Neutrophil (primary cell): ENCODE data around the gene TSPAN32.
A peak's percentile ranks its signal among the peaks of the same experiment; 100 is the strongest.

Experiments
- H3K27ac ChIP-seq: fragments of 200-600 bp; sonication (generic); 2 replicates; pipeline ENCODE4 v1.5.1; 2016; ENCODE audit warnings: mild to moderate bottlenecking, moderate library complexity
- H3K27me3 ChIP-seq: fragments of 200-600 bp; sonication (generic); 2 replicates; pipeline ENCODE4 v1.6.0; 2016; ENCODE audit warnings: mild to moderate bottlenecking
- H3K36me3 ChIP-seq: fragments of 200-600 bp; sonication (generic); 2 replicates; pipeline ENCODE4 v1.5.1; 2017
- H3K4me1 ChIP-seq, 2 experiments: fragments of 200-600 bp in 1 of 2; sonication (generic) in 1 of 2; 1 replicate in 1 of 2; 2 replicates in 1 of 2; pipeline versions ENCODE4 v1.5.1 to v1.6.1; 2013 to 2016; ENCODE audit warnings: low read depth in 1 of 2, low read length in 1 of 2, mild to moderate bottlenecking in 1 of 2, moderate library complexity in 1 of 2; ENCODE audit not compliant: control insufficient read depth in 1 of 2, insufficient read depth in 1 of 2
- H3K4me3 ChIP-seq, 2 experiments: fragments of 200-600 bp in 1 of 2; sonication (generic) in 1 of 2; 1 replicate in 1 of 2; 2 replicates in 1 of 2; pipeline ENCODE4 v1.5.1; 2013 to 2016; ENCODE audit warnings: low read depth in 1 of 2, low read length in 1 of 2, mild to moderate bottlenecking in 1 of 2, moderate library complexity in 1 of 2
- H3K9me3 ChIP-seq: fragments of 200-600 bp; sonication (generic); 2 replicates; pipeline ENCODE4 v1.5.1; 2016
- CTCF ChIP-seq: fragments of 200-600 bp; sonication (generic); IDR thresholded peaks from 2 replicates; pipeline ENCODE4 v1.5.1; 2016; ENCODE audit warnings: antibody characterized with exemption

The TSPAN32 gene

DNA sequence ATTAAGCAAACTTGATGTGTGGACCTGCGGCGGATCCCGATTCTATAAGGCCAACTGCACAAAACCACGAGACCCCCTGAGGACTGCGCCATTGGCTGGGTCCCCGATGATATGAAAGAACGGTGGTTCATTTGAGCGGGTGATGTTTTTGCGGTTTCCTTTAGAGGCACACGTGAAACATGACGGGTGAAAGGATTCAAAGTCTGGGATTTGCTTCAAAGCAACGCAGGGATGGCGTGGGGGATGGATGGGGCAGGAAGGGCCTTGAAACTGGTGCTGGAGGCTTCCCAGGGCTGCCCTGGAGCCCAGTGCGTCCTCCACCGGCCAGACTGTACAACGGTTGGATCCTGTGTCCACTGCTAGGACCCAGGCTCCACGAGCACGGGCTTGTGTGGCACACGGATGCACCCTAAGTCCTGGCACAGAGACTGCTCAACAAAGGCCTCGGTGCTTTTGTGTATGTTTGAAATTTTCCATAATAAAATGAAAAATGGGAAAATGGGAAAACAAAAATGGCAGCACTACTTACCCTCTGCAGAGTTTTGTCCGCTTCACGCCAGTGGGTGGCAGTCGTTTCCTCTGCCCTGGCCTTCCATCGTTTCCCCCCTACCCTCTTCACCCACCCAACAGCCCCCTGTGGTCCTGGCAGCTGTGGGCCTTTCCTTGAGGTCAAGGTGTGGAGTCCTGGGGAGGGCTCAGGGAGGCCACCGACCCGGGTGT lies 35.1 kb upstream of the TSPAN32 start:
- Histone ChIP-seq H3K4me3 (no peak overlapping the region), H3K36me3 (no peaks in the 10 kb centered on the region), H3K9me3 (no peaks in the 10 kb centered on the region), H3K4me1 (peaks cover 26 to 43% of the 10 kb centered on the region in 2 experiments), H3K27ac (no peak overlapping the region), H3K27me3 (peaks cover 30% of the 10 kb centered on the region)
- no peak for TF ChIP-seq CTCF

DNA sequence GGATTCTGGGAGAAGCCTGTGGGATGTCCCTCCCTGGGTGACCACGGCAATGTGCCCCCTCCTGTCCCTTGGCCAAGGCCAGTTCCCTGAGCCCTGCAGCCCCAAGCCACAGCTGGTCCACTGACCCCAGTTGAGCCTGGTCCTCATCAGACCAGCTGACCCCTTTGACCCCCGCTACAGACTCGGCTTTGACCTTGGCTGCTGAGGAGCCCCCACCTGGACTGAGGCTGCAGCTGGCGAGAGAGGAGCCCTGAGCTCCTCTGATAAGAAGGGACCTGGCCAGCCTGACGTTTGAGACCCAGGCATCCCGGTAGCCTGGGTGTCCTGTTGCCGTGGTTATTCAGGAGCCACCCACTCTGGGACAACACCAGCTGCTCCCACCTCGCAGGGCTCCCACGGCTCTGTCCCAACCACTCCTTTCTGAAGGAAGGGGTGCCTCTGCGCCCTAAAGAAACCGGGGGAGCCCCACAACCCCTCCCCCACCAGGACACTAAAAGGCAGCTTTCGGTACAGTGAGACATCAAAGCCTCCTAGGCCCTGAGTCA lies 34.4 kb upstream of the TSPAN32 start:
- Histone ChIP-seq H3K27ac (no peak overlapping the region), H3K9me3 (no peaks in the 10 kb centered on the region), H3K27me3 (peaks cover 36% of the 10 kb centered on the region), H3K4me3 (no peak overlapping the region), H3K4me1 (peaks cover 26 to 43% of the 10 kb centered on the region in 2 experiments), H3K36me3 (no peaks in the 10 kb centered on the region)
- TF ChIP-seq CTCF = no peak

GRCh38 chr11:2267851-2268728 lies 33.7 kb upstream of the TSPAN32 start:
- H3K4me1 ChIP-seq = peaks cover 26 to 43% of the 10 kb centered on the region in 2 experiments
- peak overlapping the region; percentile 75 to 80 for H3K4me3 ChIP-seq
- peak overlapping the region; percentile 96 for H3K27ac ChIP-seq
- H3K27me3 ChIP-seq = peaks cover 43% of the 10 kb centered on the region
- H3K36me3 ChIP-seq = no peaks in the 10 kb centered on the region
- no peak for TF ChIP-seq CTCF
- H3K9me3 ChIP-seq = no peaks in the 10 kb centered on the region

DNA sequence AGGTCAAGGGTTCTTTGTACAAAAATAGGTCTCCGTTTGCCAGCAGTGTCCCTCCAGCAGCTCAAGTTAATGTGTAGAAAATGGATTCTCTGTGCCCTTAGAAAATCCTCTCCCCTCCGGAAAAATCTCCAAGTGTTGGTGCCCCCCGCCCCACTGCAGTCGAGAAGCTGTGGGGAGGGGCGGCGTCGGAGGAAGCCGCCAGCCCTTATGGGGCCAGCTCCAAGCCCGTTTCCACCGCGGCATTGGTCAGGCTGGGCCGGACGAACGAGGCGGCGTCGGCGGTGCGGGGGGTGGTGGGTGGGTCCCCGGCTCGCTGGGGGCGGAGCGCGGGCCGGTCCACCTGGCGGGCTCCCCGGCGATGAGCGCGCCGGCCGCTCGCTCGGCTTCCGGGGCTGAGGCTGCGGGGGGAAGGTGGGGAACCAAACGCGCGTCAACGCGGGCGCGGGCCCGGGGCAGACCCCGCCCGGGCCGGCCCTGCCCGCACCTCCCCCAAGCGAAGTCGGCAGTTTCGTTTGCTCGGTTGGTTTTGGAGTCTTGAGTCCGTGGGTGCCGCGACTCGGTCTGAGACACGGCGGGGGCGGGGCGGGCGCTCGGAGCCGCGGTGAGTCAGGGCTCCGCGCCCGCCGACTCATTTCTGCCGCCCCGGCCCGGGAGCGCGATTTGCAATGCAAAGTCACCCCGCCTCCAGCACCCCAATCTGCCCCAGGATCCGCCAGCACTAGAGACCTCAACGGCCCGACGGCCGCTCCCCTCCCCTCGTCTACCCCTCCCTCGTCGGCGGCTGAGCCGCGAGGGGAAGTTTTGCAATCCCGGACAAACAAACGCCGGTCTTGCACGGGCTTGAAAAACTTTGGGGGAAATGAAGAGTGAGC lies 32.8 kb upstream of the TSPAN32 start:
- peaks cover 52% of the 10 kb centered on the region for H3K27me3 ChIP-seq
- H3K27ac ChIP-seq = peak overlapping the region; percentile 96
- TF ChIP-seq CTCF = peak; percentile 17
- H3K9me3 ChIP-seq = no peaks in the 10 kb centered on the region
- H3K36me3 ChIP-seq = no peaks in the 10 kb centered on the region
- peaks cover 26 to 43% of the 10 kb centered on the region in 2 experiments for H3K4me1 ChIP-seq
- H3K4me3 ChIP-seq = peak overlapping the region; percentile 75 to 80
